ENCODE results near the gene SPTB. TPM values are rescaled to one million over a fixed set of nuclear protein-coding genes. Genes with fewer than 3 reads are reported as not detected.
A peak's percentile ranks its signal among the peaks of the same experiment; 100 is the strongest.

SPTB gene
- total and polyA plus RNA-seq, 9 donors = 0.28 to 1.4 (median 0.68) TPM

DNA sequence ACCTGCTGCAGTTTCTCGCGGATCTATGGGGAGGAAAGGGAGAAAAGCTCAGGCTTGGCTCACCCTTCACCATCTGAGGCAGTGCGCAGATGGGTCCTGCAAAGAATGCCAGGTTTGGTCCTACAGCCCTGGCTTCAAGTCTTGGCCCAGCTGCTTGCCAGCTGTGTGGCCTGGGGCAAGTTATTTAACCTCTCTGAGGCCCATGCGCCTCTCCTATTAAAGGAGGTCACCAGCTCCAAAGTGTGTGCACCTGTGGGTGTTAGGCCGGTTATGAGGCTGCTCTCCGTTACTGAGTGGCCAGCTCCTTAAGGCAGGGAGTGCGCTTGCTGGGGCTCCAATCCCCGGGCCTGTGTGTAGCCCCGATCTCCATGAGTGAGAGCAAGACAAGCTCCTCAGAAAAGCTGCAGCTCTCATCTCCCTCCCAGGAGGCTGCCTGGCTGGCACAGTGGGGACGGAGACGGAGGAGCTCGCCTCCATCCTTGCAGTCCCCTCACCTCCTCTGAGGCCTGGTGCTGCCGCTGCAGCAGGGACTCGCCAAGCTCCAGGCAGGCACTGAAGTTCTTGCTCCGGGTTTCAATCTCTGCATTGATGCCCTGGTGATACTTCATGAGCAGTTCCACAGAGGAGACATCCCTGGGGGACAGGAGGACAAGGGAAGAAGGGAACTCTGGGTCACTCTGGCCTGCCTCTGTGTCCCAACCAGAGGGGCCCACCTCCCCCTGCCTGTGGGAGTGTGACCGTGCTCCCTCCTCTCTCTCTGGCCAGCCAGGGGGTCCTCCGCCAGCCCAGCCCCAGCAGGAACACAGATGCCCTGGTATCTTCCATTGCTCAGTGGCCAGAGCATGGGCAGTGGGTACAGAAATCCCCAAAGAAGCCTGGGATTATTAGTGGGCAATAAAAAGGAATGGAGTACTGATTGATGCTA is 110.3 kb downstream of the SPTB start:
- Histone ChIP-seq H3K4me3 (no peak overlapping the region), H3K9me3 (no peaks in the 10 kb centered on the region), H3K4me1 (ENCODE audit: insufficient read depth) (no peaks in the 10 kb centered on the region), H3K27me3 (no peaks in the 10 kb centered on the region), H3K27ac (no peak overlapping the region), H3K36me3 (no peaks in the 10 kb centered on the region)
- WGBS, 3 donors = 83 to 90% (median 85%) methylated on average over 17 of the region's 17 CpGs
- intact Hi-C loops (cut with DNase I) = loop anchor here in 1 of 4 donors (5.0 kb wide), 1 partner anchor 97 kb away; no protein-coding TSS in a partner anchor
- DNase-seq = peak in 1 of 5 donors; percentile 19
- TF ChIP-seq, protein P1, sequence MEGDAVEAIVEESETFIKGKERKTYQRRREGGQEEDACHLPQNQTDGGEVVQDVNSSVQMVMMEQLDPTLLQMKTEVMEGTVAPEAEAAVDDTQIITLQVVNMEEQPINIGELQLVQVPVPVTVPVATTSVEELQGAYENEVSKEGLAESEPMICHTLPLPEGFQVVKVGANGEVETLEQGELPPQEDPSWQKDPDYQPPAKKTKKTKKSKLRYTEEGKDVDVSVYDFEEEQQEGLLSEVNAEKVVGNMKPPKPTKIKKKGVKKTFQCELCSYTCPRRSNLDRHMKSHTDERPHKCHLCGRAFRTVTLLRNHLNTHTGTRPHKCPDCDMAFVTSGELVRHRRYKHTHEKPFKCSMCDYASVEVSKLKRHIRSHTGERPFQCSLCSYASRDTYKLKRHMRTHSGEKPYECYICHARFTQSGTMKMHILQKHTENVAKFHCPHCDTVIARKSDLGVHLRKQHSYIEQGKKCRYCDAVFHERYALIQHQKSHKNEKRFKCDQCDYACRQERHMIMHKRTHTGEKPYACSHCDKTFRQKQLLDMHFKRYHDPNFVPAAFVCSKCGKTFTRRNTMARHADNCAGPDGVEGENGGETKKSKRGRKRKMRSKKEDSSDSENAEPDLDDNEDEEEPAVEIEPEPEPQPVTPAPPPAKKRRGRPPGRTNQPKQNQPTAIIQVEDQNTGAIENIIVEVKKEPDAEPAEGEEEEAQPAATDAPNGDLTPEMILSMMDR (IDR thresholded peaks at IDR 0.05) = no peak
- TF ChIP-seq POLR2A (IDR thresholded peaks at IDR 0.05) (no peak), EP300 (IDR thresholded peaks at IDR 0.05) (no peak)

DNA sequence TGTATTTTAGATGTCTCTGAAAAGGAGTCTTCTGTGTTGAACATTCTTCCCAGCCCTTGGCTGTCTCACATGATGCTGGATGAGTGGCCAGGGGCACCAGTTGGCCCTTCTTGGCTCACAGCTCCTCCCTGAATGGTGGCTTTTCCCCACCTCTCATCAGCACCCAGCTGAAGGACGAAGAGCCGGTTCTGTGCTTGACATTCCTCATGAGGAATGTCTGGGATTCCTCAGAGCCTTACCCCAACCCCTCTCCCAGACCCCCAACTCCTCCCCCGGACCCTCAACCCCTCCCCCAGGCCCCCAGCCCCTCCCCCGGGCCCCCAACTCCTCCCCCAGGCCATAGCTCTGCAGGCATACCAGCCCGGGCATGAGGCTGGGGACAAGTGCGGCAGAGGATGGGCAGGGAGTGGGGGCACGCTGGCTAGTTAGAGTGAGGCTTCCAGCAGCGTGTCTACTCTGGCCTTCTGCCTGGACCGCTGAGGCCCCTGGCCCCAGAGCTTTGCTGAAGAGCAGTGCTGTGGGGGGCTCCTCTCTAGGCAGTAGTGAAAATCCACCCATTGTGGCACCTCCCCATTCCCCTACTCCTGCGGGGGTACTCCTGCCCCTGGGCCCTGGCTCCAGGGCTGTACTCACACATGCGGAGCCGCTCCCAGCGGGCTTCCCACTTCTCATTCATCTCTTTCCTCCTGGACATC is 111.2 kb downstream of the SPTB start:
- no peak overlapping the region for H3K27ac ChIP-seq
- H3K4me3 ChIP-seq = no peak overlapping the region
- 58 to 68% (median 59%) methylated on average over 11 to 13 of the region's 13 CpGs for WGBS, 3 donors
- DNase-seq = peak in 1 of 5 donors; percentile 23
- TF ChIP-seq EP300 (IDR thresholded peaks at IDR 0.05) (no peak), POLR2A (IDR thresholded peaks at IDR 0.05) (no peak)
- TF ChIP-seq, protein P1 (IDR thresholded peaks at IDR 0.05) = no peak
- no peaks in the 10 kb centered on the region for H3K36me3 ChIP-seq
- no peaks in the 10 kb centered on the region for H3K9me3 ChIP-seq
- H3K27me3 ChIP-seq = no peaks in the 10 kb centered on the region
- intact Hi-C loops (cut with DNase I) = loop anchor here in 1 of 4 donors (5.0 kb wide), 1 partner anchor 96 kb away; no protein-coding TSS in a partner anchor
- H3K4me1 ChIP-seq (ENCODE audit: insufficient read depth) = peaks cover 5% of the 10 kb centered on the region

DNA sequence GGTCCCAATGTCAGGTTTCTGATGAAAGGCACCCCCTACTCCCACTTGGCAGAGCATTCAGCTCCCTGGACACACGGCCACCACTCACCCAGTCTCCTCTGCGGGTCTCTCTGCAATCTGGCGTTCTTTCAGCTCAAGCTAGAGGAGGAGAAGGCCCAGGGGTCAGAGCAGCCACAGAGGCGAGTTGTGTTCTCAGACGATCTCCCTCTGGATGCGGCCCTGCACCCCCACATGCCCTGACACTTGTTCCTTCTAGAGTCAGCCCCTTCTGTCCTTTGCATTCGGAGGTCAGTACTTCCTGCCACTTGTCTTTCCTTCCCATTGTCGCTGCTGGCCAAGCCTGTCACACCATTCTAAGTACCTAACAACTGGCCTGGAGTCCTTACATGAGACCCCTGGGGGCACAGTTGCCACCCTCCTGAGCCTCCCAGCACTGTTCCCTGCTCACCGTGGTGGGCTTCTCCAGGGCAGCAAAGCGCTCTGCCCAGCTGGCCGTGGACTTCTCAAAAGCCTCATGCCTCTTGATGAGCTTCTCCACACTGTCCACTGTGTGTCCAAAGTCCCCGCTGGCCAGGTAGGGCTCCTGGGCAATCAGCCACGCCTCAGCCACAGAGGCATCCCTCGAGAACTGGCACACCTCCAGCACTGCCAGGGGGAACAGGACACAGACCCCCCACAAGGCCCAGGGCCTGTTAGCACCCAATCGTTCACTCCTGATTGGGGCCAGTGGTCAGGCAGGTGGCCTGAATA is 112.3 kb downstream of the SPTB start:
- Histone ChIP-seq H3K9me3 (no peaks in the 10 kb centered on the region), H3K4me1 (ENCODE audit: insufficient read depth) (peaks cover 14% of the 10 kb centered on the region), H3K27me3 (no peaks in the 10 kb centered on the region), H3K4me3 (no peak overlapping the region), H3K27ac (no peak overlapping the region), H3K36me3 (no peaks in the 10 kb centered on the region)
- WGBS, 3 donors = 69 to 83% (median 70%) methylated on average over 15 of the region's 15 CpGs
- TF ChIP-seq, protein P1 (IDR thresholded peaks at IDR 0.05) = no peak
- intact Hi-C loops (cut with DNase I) = loop anchor here in 2 of 4 donors (2.0 to 5.0 kb wide), 2 partner anchors 95 to 97 kb away; no protein-coding TSS in a partner anchor
- DNase-seq = peak in 1 of 5 donors; percentile 35
